ENCODE results near the gene TRAPPC3.

The TRAPPC3 gene

GRCh38 chr1:36134031-36134430 is 15.3 kb downstream of the TRAPPC3 start:
- Histone ChIP-seq H3K4ac (ENCODE audit: low read depth in 1 of 2, low read length in 2 of 2) (no peak overlapping the region), H4K91ac (ENCODE audit: low read length) (no peak overlapping the region), H3K9ac (ENCODE audit: low read length) (peak overlapping the region; percentile 75), H3K14ac (ENCODE audit: low read length in 2 of 2) (no peak overlapping the region), H2BK15ac (ENCODE audit: low read depth, poor library complexity, severe bottlenecking) (no peak overlapping the region), H3K4me2 (ENCODE audit: low read length, poor library complexity, severe bottlenecking) (no peak overlapping the region), H2BK12ac (ENCODE audit: low read length in 2 of 2) (no peak overlapping the region), H4K8ac (ENCODE audit: low read length) (no peak overlapping the region), H3K36me3 (ENCODE audit: control insufficient read depth in 1 of 2, insufficient read depth in 2 of 2, low read depth in 1 of 2, low read length in 2 of 2) (peaks cover 17 to 25% of the 10 kb centered on the region in 2 experiments), H2BK5ac (ENCODE audit: low read depth, low read length, poor library complexity, severe bottlenecking) (no peak overlapping the region), H3K27me3 (ENCODE audit: control insufficient read depth in 1 of 2, insufficient read depth in 1 of 2, low read length in 2 of 2) (no peaks in the 10 kb centered on the region), H3K4me1 (ENCODE audit: control insufficient read depth, insufficient read depth, low read depth, low read length) (peaks cover 15% of the 10 kb centered on the region), H2AK5ac (ENCODE audit: low read length, severe bottlenecking) (peak overlapping the region; percentile 45), H3K18ac (ENCODE audit: low read depth in 1 of 2, low read length in 2 of 2) (no peak overlapping the region), H3K23ac (ENCODE audit: low read length in 2 of 2) (no peak overlapping the region), H3K79me1 (replicated peaks; ENCODE audit: low read length, poor library complexity, severe bottlenecking) (peaks cover 14% of the 10 kb centered on the region), H3K27ac (ENCODE audit: low read length, poor library complexity, severe bottlenecking) (no peak overlapping the region), H3K4me3 (ENCODE audit: insufficient read depth in 1 of 2, low read depth in 1 of 2, low read length in 2 of 2) (no peak overlapping the region), H3K9me3 (ENCODE audit: control insufficient read depth, low read length) (no peaks in the 10 kb centered on the region), H2BK120ac (ENCODE audit: low read depth, low read length) (no peak overlapping the region), H2AFZ (ENCODE audit: low read depth, low read length) (no peak overlapping the region)
- DNase-seq, result no peak
- WGBS, result 43% methylated on average over 6 of the region's 6 CpGs

DNA sequence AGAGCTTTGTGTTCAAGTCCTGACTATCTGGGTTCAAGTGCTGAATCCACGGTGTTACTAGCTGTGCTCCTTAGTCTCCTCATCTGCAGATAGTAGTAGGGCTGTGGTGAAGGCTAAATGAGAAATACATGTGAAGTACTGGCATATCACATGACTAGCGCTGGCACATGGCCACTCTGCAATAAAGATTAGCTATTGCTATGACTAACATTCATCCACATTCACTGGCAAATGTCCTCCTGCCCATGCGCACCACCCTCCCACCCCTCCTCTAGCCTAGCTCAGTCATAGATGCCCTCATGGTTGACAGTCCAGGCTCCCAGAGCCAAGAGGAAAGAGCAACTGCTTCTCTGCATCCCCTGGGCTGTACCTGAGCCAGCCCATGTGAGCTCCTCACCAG is 15.8 kb downstream of the TRAPPC3 start:
- peak overlapping the region; percentile 75 for H3K9ac ChIP-seq (ENCODE audit: low read length)
- no peak overlapping the region for H4K91ac ChIP-seq (ENCODE audit: low read length)
- no peak overlapping the region for H3K27ac ChIP-seq (ENCODE audit: low read length, poor library complexity, severe bottlenecking)
- peaks cover 14% of the 10 kb centered on the region for H3K79me1 ChIP-seq (replicated peaks; ENCODE audit: low read length, poor library complexity, severe bottlenecking)
- no peak overlapping the region for H3K4me3 ChIP-seq (ENCODE audit: insufficient read depth in 1 of 2, low read depth in 1 of 2, low read length in 2 of 2)
- no peak overlapping the region for H4K8ac ChIP-seq (ENCODE audit: low read length)
- H2BK15ac ChIP-seq (ENCODE audit: low read depth, poor library complexity, severe bottlenecking), result no peak overlapping the region
- no peak overlapping the region for H3K14ac ChIP-seq (ENCODE audit: low read length in 2 of 2)
- peak; percentile 84 for DNase-seq
- peaks cover 17% of the 10 kb centered on the region for H3K4me1 ChIP-seq (ENCODE audit: control insufficient read depth, insufficient read depth, low read depth, low read length)
- WGBS, result 87% methylated on average over 3 of the region's 3 CpGs
- H3K4ac ChIP-seq (ENCODE audit: low read depth in 1 of 2, low read length in 2 of 2), result no peak overlapping the region
- H3K4me2 ChIP-seq (ENCODE audit: low read length, poor library complexity, severe bottlenecking), result no peak overlapping the region
- H2BK5ac ChIP-seq (ENCODE audit: low read depth, low read length, poor library complexity, severe bottlenecking), result no peak overlapping the region
- H2BK120ac ChIP-seq (ENCODE audit: low read depth, low read length), result no peak overlapping the region
- no peak overlapping the region for H3K23ac ChIP-seq (ENCODE audit: low read length in 2 of 2)
- H2BK12ac ChIP-seq (ENCODE audit: low read length in 2 of 2), result no peak overlapping the region
- H3K36me3 ChIP-seq (ENCODE audit: control insufficient read depth in 1 of 2, insufficient read depth in 2 of 2, low read depth in 1 of 2, low read length in 2 of 2), result peaks cover 17 to 23% of the 10 kb centered on the region in 2 experiments
- no peak overlapping the region for H2AFZ ChIP-seq (ENCODE audit: low read depth, low read length)
- no peaks in the 10 kb centered on the region for H3K9me3 ChIP-seq (ENCODE audit: control insufficient read depth, low read length)
- H2AK5ac ChIP-seq (ENCODE audit: low read length, severe bottlenecking), result no peak overlapping the region
- no peak overlapping the region for H3K18ac ChIP-seq (ENCODE audit: low read depth in 1 of 2, low read length in 2 of 2)
- no peaks in the 10 kb centered on the region for H3K27me3 ChIP-seq (ENCODE audit: control insufficient read depth in 1 of 2, insufficient read depth in 1 of 2, low read length in 2 of 2)

DNA sequence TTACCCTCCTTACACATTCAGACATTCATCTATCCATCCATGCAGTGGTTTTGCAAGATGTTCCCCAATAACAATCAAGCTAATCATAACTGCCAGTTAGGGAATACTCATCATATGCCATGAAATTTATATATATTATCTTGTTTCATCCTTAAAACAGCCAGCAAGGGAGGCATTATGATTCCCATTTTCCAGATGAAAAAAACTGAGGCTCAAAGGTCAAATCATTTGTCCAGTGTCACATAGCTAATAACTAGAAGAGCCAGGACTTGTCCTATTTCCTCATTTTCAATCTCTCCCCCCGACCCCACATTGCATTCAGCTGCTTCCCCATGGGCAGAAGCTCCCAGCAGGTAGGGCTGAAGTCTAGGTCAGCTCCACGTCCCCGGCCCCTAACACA is 17.3 kb downstream of the TRAPPC3 start:
- H3K4me2 ChIP-seq (ENCODE audit: low read length, poor library complexity, severe bottlenecking), result no peak overlapping the region
- H4K91ac ChIP-seq (ENCODE audit: low read length), result no peak overlapping the region
- no peak overlapping the region for H3K4me3 ChIP-seq (ENCODE audit: insufficient read depth in 1 of 2, low read depth in 1 of 2, low read length in 2 of 2)
- H2BK120ac ChIP-seq (ENCODE audit: low read depth, low read length), result no peak overlapping the region
- no peak overlapping the region for H2BK15ac ChIP-seq (ENCODE audit: low read depth, poor library complexity, severe bottlenecking)
- no peak overlapping the region for H2BK5ac ChIP-seq (ENCODE audit: low read depth, low read length, poor library complexity, severe bottlenecking)
- no peak overlapping the region for H3K4ac ChIP-seq (ENCODE audit: low read depth in 1 of 2, low read length in 2 of 2)
- H3K4me1 ChIP-seq (ENCODE audit: control insufficient read depth, insufficient read depth, low read depth, low read length), result peaks cover 30% of the 10 kb centered on the region
- no peak overlapping the region for H2AK5ac ChIP-seq (ENCODE audit: low read length, severe bottlenecking)
- 93% methylated on average over 3 of the region's 3 CpGs for WGBS
- no peak overlapping the region for H3K27ac ChIP-seq (ENCODE audit: low read length, poor library complexity, severe bottlenecking)
- no peaks in the 10 kb centered on the region for H3K9me3 ChIP-seq (ENCODE audit: control insufficient read depth, low read length)
- no peak overlapping the region for H4K8ac ChIP-seq (ENCODE audit: low read length)
- no peak overlapping the region for H3K23ac ChIP-seq (ENCODE audit: low read length in 2 of 2)
- no peak overlapping the region for H2AFZ ChIP-seq (ENCODE audit: low read depth, low read length)
- no peaks in the 10 kb centered on the region for H3K27me3 ChIP-seq (ENCODE audit: control insufficient read depth in 1 of 2, insufficient read depth in 1 of 2, low read length in 2 of 2)
- no peak overlapping the region for H3K18ac ChIP-seq (ENCODE audit: low read depth in 1 of 2, low read length in 2 of 2)
- H3K36me3 ChIP-seq (ENCODE audit: control insufficient read depth in 1 of 2, insufficient read depth in 2 of 2, low read depth in 1 of 2, low read length in 2 of 2), result peaks cover 6 to 8% of the 10 kb centered on the region in 2 experiments
- no peak for DNase-seq
- H2BK12ac ChIP-seq (ENCODE audit: low read length in 2 of 2), result no peak overlapping the region
- no peak overlapping the region for H3K9ac ChIP-seq (ENCODE audit: low read length)
- H3K14ac ChIP-seq (ENCODE audit: low read length in 2 of 2), result no peak overlapping the region
- H3K79me1 ChIP-seq (replicated peaks; ENCODE audit: low read length, poor library complexity, severe bottlenecking), result peaks cover 4% of the 10 kb centered on the region

GRCh38 chr1:36128905-36129206 is 20.4 kb downstream of the TRAPPC3 start:
- no peak overlapping the region for H2BK15ac ChIP-seq (ENCODE audit: low read depth, poor library complexity, severe bottlenecking)
- no peak overlapping the region for H3K23ac ChIP-seq (ENCODE audit: low read length in 2 of 2)
- H2BK120ac ChIP-seq (ENCODE audit: low read depth, low read length), result no peak overlapping the region
- no peaks in the 10 kb centered on the region for H3K36me3 ChIP-seq (ENCODE audit: control insufficient read depth in 1 of 2, insufficient read depth in 2 of 2, low read depth in 1 of 2, low read length in 2 of 2)
- H3K9ac ChIP-seq (ENCODE audit: low read length), result no peak overlapping the region
- H3K18ac ChIP-seq (ENCODE audit: low read depth in 1 of 2, low read length in 2 of 2), result no peak overlapping the region
- no peak overlapping the region for H2AFZ ChIP-seq (ENCODE audit: low read depth, low read length)
- no peak overlapping the region for H2BK12ac ChIP-seq (ENCODE audit: low read length in 2 of 2)
- no peaks in the 10 kb centered on the region for H3K79me1 ChIP-seq (replicated peaks; ENCODE audit: low read length, poor library complexity, severe bottlenecking)
- H3K9me3 ChIP-seq (ENCODE audit: control insufficient read depth, low read length), result no peaks in the 10 kb centered on the region
- 100% methylated on average over 3 of the region's 3 CpGs for WGBS
- peaks cover 45% of the 10 kb centered on the region for H3K4me1 ChIP-seq (ENCODE audit: control insufficient read depth, insufficient read depth, low read depth, low read length)
- no peak overlapping the region for H4K8ac ChIP-seq (ENCODE audit: low read length)
- no peak overlapping the region for H2BK5ac ChIP-seq (ENCODE audit: low read depth, low read length, poor library complexity, severe bottlenecking)
- no peak overlapping the region for H3K14ac ChIP-seq (ENCODE audit: low read length in 2 of 2)
- H3K27me3 ChIP-seq (ENCODE audit: control insufficient read depth in 1 of 2, insufficient read depth in 1 of 2, low read length in 2 of 2), result peaks cover 0 to 9% of the 10 kb centered on the region in 2 experiments
- peak overlapping the region; percentile 86 for H2AK5ac ChIP-seq (ENCODE audit: low read length, severe bottlenecking)
- H3K4me3 ChIP-seq (ENCODE audit: insufficient read depth in 1 of 2, low read depth in 1 of 2, low read length in 2 of 2), result no peak overlapping the region
- H3K27ac ChIP-seq (ENCODE audit: low read length, poor library complexity, severe bottlenecking), result no peak overlapping the region
- H4K91ac ChIP-seq (ENCODE audit: low read length), result no peak overlapping the region
- no peak overlapping the region for H3K4ac ChIP-seq (ENCODE audit: low read depth in 1 of 2, low read length in 2 of 2)
- H3K4me2 ChIP-seq (ENCODE audit: low read length, poor library complexity, severe bottlenecking), result no peak overlapping the region
- no peak for DNase-seq

All from mesenchymal stem cell (in vitro differentiated cells and primary cell).